HepG2 (cell line): ENCODE measurements around the gene MRPS14. TPM values are rescaled to one million over a fixed set of nuclear protein-coding genes. Genes with fewer than 3 reads are reported as not detected.

Source experiments
- MEIS1 ChIP-seq: sonication (generic); formaldehyde crosslinking; IDR thresholded peaks from 2 replicates; pipeline ENCODE4 v1.9.0; 2021; ENCODE audit warnings: mild to moderate bottlenecking, missing genetic modification reagents, moderate library complexity, borderline replicate concordance
- NFE2L1 ChIP-seq: sonication (generic); formaldehyde crosslinking; IDR thresholded peaks from 2 replicates; pipeline ENCODE4 v1.4.0; 2020; ENCODE audit warnings: missing genetic modification reagents, mild to moderate bottlenecking, borderline replicate concordance
- NFIB ChIP-seq: sonication (generic); formaldehyde crosslinking; IDR thresholded peaks from 2 replicates; pipeline ENCODE4 v1.9.0; 2021; ENCODE audit warnings: missing genetic modification reagents, mild to moderate bottlenecking, borderline replicate concordance
- NR2C2 ChIP-seq: sonication (generic); formaldehyde crosslinking; IDR thresholded peaks from 2 replicates; pipeline ENCODE4 v1.4.0; 2020; ENCODE audit warnings: missing genetic modification reagents, mild to moderate bottlenecking, moderate library complexity, borderline replicate concordance
- NR2F6 ChIP-seq, 2 experiments: IDR thresholded peaks; 2 replicates each; pipeline ENCODE4 v1.6.1; 2016; ENCODE audit warnings: antibody characterized with exemption in 1 of 2, mild to moderate bottlenecking in 1 of 2
- NRL ChIP-seq: sonication (generic); formaldehyde crosslinking; IDR thresholded peaks from 2 replicates; pipeline ENCODE4 v1.5.0; 2020; ENCODE audit warnings: missing genetic modification reagents, mild to moderate bottlenecking, moderate library complexity, borderline replicate concordance
- SKI ChIP-seq: fragments of 450-650 bp; IDR thresholded peaks from one replicate; pipeline ENCODE4 v1.6.1; 2018; ENCODE audit warnings: mild to moderate bottlenecking; ENCODE audit not compliant: partially characterized antibody
- STAG1 ChIP-seq: sonication (generic); formaldehyde crosslinking; IDR thresholded peaks from 2 replicates; pipeline ENCODE4 v1.4.0; 2020; ENCODE audit warnings: missing genetic modification reagents
- TMF1 ChIP-seq: sonication (generic); formaldehyde crosslinking; IDR thresholded peaks from 2 replicates; pipeline ENCODE4 v1.8.1; 2022; ENCODE audit warnings: low read depth, missing genetic modification reagents
- ZBTB8A ChIP-seq: sonication (generic); formaldehyde crosslinking; IDR thresholded peaks from 2 replicates; pipeline ENCODE4 v1.4.0; 2020; ENCODE audit warnings: mild to moderate bottlenecking, low read depth, missing genetic modification reagents, borderline replicate concordance
- ZFAT ChIP-seq: sonication (generic); formaldehyde crosslinking; conservative IDR thresholded peaks from 2 replicates; pipeline ENCODE4 v1.8.1; 2023; ENCODE audit warnings: missing genetic modification reagents, inconsistent platforms
- ZNF367 ChIP-seq: sonication (generic); formaldehyde crosslinking; IDR thresholded peaks from 2 replicates; pipeline ENCODE4 v1.4.0; 2020; ENCODE audit warnings: missing genetic modification reagents, borderline replicate concordance
- ZNF543 ChIP-seq: sonication (generic); formaldehyde crosslinking; IDR thresholded peaks from 2 replicates; pipeline ENCODE4 v1.4.0; 2020; ENCODE audit warnings: mild to moderate bottlenecking, missing genetic modification reagents
- ZNF570 ChIP-seq: sonication (generic); formaldehyde crosslinking; IDR thresholded peaks from 2 replicates; pipeline ENCODE4 v1.4.0; 2020; ENCODE audit warnings: mild to moderate bottlenecking, missing genetic modification reagents, borderline replicate concordance
- ZNF577 ChIP-seq: sonication (generic); formaldehyde crosslinking; IDR thresholded peaks from 2 replicates; pipeline ENCODE4 v1.4.0; 2020; ENCODE audit warnings: mild to moderate bottlenecking, low read depth, missing genetic modification reagents, borderline replicate concordance
- ZNF766 ChIP-seq: sonication (generic); formaldehyde crosslinking; IDR thresholded peaks from 2 replicates; pipeline ENCODE4 v1.5.0; 2020; ENCODE audit warnings: missing genetic modification reagents, borderline replicate concordance
- polyA plus RNA-seq, 8 experiments: library from polyadenylated mRNA; depleted of rRNA in 3 of 8; stranded (reverse) in 7 of 8; unstranded in 1 of 8; fragments of >200 nt; fragmentation: Illumina TruSeq in 4 of 8; extraction: Trizol in 4 of 8; gene quantifications; 2 replicates each; pipeline versions ENCODE4 v1.2.1 to v1.2.3, GENCODE V29; 2011 to 2016; ENCODE audit warnings: low read depth in 4 of 8, missing spikeins in 1 of 8, mixed read lengths in 1 of 8; ENCODE audit not compliant: insufficient read depth in 1 of 8
- total RNA-seq, 5 experiments: library from RNA; depleted of rRNA; stranded (reverse); fragments of >200 nt; fragmentation: Illumina TruSeq; extraction: Trizol; gene quantifications; 2 replicates each; pipeline ENCODE4 v1.2.3, GENCODE V29; 2016; ENCODE audit warnings: low read depth in 1 of 5
- TF ChIP-seq, protein P1 (sequence below), 2 experiments: sonication (generic) in 1 of 2; formaldehyde crosslinking in 1 of 2; IDR thresholded peaks; 2 replicates each; pipeline versions ENCODE4 v1.4.0 to v1.6.1; 2016 to 2020; ENCODE audit warnings: borderline replicate concordance in 1 of 2, low read depth in 1 of 2, mild to moderate bottlenecking in 1 of 2, missing genetic modification reagents in 1 of 2
- TF ChIP-seq, protein P2 (sequence below): sonication (generic); formaldehyde crosslinking; IDR thresholded peaks from 2 replicates; pipeline ENCODE4 v1.8.0; 2022; ENCODE audit warnings: mild to moderate bottlenecking, missing genetic modification reagents; ENCODE audit not compliant: insufficient replicate concordance
- TF ChIP-seq, protein P3 (sequence below): IDR thresholded peaks from 2 replicates; pipeline ENCODE4 v1.6.1; 2016; ENCODE audit warnings: missing compliant biosample characterization, missing genetic modification reagents, borderline replicate concordance
- TF ChIP-seq, protein P4 (sequence below): sonication (generic); formaldehyde crosslinking; IDR thresholded peaks from 2 replicates; pipeline ENCODE4 v1.8.0; 2023; ENCODE audit warnings: mild to moderate bottlenecking, missing genetic modification reagents

Gene MRPS14
- total and polyA plus RNA-seq, 2 of the 13 experiments (the other 11 are each of a cell fraction or from before 2014, with no cell fraction given) = 36.6 to 43.2 TPM

DNA sequence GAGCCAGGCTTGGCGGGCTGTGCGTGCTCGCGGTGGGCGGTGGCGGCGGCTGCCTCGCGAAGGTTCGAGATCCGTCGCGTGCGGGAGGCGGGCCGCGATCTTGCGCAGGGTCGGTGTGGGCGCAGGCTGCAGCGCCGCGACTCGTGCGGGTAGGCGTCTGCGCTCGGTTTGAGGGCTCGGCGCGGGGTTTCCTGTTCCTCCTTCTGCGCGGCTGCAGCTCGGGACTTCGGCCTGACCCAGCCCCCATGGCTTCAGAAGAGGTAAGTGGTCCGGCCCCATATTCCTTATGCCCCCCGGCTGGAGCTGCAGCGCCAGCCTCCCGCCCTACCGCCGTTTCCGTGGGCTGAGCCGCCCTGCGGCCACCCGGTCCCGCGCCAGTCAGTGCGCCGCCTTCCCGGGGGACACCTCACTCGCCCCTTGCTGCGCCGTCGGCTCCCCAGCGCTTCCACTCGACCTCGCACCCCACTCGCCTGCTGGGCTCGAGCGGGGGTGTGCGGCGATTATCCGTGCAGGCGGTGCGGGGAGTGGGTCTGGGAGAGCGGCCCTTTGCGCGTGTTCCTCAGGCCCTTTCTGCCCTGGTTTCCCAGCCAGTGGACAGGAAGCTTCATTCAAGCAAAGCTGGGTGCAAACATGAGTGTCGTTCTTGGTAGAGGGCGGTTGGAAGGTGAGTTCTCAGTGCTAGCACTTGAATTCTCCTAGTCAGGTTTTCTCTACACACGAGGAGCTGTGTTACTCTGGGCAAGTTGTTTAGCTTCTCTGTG is 23.1 kb downstream of the MRPS14 start, which contains the start of gene CACYBP (continued):
- peak; percentile 84; the same call in 1 of the 2 replicates for TF ChIP-seq MEIS1 (CRISPR knock-in tag)
- TF ChIP-seq NFE2L1 (CRISPR knock-in tag) = no peak
- TF ChIP-seq ZBTB8A = peak; percentile 92; the same call in 1 of the 2 replicates
- 0 out of 2 replicates have a peak, but pooled peaks have one; percentile 66 for TF ChIP-seq ZNF570 (CRISPR knock-in tag)
- no peak for TF ChIP-seq NFIB
- TF ChIP-seq, protein P1, sequence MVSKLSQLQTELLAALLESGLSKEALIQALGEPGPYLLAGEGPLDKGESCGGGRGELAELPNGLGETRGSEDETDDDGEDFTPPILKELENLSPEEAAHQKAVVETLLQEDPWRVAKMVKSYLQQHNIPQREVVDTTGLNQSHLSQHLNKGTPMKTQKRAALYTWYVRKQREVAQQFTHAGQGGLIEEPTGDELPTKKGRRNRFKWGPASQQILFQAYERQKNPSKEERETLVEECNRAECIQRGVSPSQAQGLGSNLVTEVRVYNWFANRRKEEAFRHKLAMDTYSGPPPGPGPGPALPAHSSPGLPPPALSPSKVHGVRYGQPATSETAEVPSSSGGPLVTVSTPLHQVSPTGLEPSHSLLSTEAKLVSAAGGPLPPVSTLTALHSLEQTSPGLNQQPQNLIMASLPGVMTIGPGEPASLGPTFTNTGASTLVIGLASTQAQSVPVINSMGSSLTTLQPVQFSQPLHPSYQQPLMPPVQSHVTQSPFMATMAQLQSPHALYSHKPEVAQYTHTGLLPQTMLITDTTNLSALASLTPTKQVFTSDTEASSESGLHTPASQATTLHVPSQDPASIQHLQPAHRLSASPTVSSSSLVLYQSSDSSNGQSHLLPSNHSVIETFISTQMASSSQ (IDR thresholded peaks at IDR 0.05; ENCODE audit: low read depth) = no peak
- TF ChIP-seq, protein P1 (CRISPR knock-in tag; IDR thresholded peaks at IDR 0.05; ENCODE audit: borderline replicate concordance) = peak; percentile 77
- peak; percentile 91 for TF ChIP-seq ZNF543 (CRISPR knock-in tag)
- TF ChIP-seq ZNF766 (CRISPR knock-in tag) = peak; percentile 75; the same call in 1 of the 2 replicates
- no peak for TF ChIP-seq ZNF577 (CRISPR knock-in tag)
- peak; percentile 69; the same call in 1 of the 2 replicates for TF ChIP-seq ZFAT (CRISPR knock-in tag)
- TF ChIP-seq TMF1 = peak; percentile 98
- TF ChIP-seq NR2F6 (IDR thresholded peaks at IDR 0.05) = no peak
- no peak for TF ChIP-seq NR2F6 (CRISPR knock-in tag; IDR thresholded peaks at IDR 0.05)
- no peak for TF ChIP-seq ZNF367
- peak; percentile 9 for TF ChIP-seq SKI
- TF ChIP-seq, protein P2, sequence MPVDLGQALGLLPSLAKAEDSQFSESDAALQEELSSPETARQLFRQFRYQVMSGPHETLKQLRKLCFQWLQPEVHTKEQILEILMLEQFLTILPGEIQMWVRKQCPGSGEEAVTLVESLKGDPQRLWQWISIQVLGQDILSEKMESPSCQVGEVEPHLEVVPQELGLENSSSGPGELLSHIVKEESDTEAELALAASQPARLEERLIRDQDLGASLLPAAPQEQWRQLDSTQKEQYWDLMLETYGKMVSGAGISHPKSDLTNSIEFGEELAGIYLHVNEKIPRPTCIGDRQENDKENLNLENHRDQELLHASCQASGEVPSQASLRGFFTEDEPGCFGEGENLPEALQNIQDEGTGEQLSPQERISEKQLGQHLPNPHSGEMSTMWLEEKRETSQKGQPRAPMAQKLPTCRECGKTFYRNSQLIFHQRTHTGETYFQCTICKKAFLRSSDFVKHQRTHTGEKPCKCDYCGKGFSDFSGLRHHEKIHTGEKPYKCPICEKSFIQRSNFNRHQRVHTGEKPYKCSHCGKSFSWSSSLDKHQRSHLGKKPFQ (CRISPR knock-in tag) = peak; percentile 71
- no peak for TF ChIP-seq STAG1 (CRISPR knock-in tag)
- TF ChIP-seq, protein P3, sequence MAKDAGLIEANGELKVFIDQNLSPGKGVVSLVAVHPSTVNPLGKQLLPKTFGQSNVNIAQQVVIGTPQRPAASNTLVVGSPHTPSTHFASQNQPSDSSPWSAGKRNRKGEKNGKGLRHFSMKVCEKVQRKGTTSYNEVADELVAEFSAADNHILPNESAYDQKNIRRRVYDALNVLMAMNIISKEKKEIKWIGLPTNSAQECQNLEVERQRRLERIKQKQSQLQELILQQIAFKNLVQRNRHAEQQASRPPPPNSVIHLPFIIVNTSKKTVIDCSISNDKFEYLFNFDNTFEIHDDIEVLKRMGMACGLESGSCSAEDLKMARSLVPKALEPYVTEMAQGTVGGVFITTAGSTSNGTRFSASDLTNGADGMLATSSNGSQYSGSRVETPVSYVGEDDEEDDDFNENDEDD = peak; percentile 98
- no peak; the same call in 1 of the 2 replicates for TF ChIP-seq NR2C2 (CRISPR knock-in tag)
- TF ChIP-seq NRL (CRISPR knock-in tag) = peak; percentile 98
- TF ChIP-seq, protein P4, sequence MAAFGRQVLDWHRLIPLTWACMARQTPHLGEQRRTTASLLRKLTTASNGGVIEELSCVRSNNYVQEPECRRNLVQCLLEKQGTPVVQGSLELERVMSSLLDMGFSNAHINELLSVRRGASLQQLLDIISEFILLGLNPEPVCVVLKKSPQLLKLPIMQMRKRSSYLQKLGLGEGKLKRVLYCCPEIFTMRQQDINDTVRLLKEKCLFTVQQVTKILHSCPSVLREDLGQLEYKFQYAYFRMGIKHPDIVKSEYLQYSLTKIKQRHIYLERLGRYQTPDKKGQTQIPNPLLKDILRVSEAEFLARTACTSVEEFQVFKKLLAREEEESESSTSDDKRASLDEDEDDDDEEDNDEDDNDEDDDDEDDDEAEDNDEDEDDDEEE (CRISPR knock-in tag) = peak; percentile 77
